Measurements from ENCODE around the gene GLYATL3. TPM values are rescaled to one million over a fixed set of nuclear protein-coding genes. Genes with fewer than 3 reads are reported as not detected.

Gene GLYATL3
- total RNA-seq, 1 donor from 2014 or later: not detected

DNA sequence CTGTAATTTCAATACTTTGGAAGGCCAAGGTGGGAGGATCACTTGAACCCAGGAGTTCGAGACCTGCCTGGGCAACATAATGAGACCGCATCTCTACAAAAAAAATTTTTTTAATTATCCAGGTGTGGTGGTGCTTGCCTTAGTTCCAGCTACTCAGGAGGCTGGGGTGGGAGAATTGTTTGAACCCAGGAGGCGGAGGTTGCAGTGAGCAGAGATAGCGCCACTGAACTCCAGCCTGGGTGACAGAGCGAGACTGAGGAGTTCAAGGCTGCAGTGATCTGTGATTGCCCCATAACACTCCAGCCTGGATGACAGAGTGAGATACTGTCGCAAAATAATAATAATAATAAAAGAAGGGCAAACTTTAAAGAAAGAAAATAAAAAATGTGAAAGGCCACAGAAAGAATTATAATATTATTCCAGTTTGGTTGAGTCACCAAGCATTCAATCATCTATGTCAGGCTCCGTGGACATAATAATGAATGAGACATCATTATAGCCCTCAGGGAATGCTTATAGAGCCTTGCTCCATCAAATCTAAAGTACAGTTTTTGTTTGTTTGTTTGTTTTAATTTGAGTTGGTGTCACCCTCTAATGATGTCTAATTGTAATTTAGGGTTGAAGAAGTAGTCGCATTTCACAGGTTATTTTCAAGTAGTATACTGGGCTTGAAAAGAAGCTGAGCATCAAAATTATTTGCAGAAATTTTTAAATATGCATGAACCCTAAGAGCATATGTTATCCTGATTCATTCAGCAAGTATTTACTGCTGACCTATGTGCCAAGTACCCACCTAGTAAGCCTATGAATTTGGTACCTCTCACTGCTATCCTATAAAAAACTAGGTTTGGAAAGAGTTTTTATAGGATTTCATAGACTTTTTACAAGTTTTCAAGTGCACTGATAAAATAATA, 15.1 kb downstream of the GLYATL3 start:
- no peak for DNase-seq (ENCODE audit: low read depth)

GRCh38 chr6:49515485-49516146, 15.9 kb downstream of the GLYATL3 start:
- no peak for DNase-seq (ENCODE audit: low read depth)

GRCh38 chr6:49516147-49516505, 16.4 kb downstream of the GLYATL3 start:
- DNase-seq (ENCODE audit: low read depth): no peak

- no peak for DNase-seq (ENCODE audit: low read depth)
Measured at GRCh38 chr6:49517919-49518318, 18.2 kb downstream of the GLYATL3 start.

GRCh38 chr6:49519660-49520059, 19.9 kb downstream of the GLYATL3 start:
- no peak for DNase-seq (ENCODE audit: low read depth)

- DNase-seq (ENCODE audit: low read depth): no peak
Measured at GRCh38 chr6:49522710-49523593, 23.2 kb downstream of the GLYATL3 start.

DNA sequence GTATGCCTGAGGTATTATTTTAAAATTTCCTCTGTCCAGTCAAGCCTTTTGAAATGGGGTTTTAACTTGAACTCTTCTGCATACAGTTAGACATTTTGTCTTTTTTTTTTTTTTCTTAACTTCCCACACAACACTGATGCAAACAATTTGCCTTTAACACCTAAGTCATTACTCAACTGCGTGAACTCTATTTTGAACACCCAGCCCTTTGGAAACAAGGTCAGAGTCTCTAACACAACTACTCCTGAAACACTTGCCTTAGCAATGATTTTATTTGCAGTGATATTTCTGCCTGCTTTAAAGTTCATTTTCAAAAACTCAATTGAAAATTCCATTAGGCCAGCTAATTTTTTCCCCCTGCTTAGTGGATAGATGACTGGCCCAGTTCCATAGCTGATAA, 24.2 kb downstream of the GLYATL3 start:
- DNase-seq (ENCODE audit: low read depth): no peak

DNA sequence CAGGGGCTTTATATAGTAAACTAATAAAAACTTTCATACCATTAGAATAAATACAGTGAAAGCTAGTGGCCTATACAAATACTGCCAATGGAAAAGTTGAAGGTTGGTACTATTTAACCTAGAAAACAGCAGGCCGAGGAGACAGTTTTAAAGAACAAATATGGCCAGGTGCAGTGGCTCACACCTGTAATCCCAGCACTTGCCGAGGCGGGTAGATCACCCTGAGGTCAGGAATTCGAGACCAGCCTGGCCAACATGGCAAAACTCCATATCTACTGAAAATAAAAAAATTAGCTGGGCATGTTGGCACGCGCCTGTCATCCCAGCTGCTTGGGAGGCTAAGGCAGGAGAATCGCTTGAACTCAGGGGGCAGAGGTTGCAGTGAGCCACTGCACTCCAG, 24.8 kb downstream of the GLYATL3 start:
- DNase-seq (ENCODE audit: low read depth): no peak

DNA sequence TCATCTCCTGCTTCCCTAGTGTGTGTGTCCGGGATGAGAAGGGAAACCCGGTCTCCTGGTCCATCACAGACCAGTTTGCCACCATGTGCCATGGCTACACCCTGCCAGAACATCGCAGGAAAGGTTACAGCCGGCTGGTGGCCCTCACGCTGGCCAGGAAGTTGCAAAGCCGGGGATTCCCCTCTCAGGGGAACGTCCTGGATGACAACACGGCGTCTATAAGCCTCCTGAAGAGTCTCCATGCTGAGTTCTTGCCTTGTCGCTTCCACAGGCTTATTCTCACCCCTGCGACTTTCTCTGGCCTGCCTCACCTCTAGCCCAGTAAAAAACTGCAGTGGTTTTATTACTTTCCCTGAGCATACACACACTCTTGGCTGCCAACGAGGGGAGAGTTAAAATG, 26.9 kb downstream of the GLYATL3 start:
- DNase-seq (ENCODE audit: low read depth): no peak

GRCh38 chr6:49527320-49527719, 27.6 kb downstream of the GLYATL3 start:
- DNase-seq (ENCODE audit: low read depth): peak; percentile 68

DNA sequence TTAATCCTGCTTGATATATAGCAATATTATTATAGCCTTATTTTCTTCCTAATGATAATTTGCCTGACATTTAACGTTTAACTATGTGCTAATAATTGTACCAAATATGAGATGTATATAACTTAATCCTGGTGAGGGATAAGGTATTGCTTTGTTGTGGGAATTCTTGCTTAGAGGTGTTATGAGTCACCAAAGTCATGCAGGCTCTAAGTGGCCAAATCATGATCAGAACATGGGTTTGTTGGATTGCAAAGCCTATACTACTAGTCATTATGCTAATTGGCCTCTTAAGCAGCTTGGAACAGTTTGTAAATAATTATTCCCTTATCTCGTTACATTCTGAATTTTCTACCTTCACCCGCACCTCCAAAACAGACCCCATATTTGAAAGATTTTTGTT, 28.8 kb downstream of the GLYATL3 start:
- DNase-seq (ENCODE audit: low read depth): peak; percentile 93

- DNase-seq (ENCODE audit: low read depth): no peak
Measured at GRCh38 chr6:49530141-49530776, 30.5 kb downstream of the GLYATL3 start.

DNA sequence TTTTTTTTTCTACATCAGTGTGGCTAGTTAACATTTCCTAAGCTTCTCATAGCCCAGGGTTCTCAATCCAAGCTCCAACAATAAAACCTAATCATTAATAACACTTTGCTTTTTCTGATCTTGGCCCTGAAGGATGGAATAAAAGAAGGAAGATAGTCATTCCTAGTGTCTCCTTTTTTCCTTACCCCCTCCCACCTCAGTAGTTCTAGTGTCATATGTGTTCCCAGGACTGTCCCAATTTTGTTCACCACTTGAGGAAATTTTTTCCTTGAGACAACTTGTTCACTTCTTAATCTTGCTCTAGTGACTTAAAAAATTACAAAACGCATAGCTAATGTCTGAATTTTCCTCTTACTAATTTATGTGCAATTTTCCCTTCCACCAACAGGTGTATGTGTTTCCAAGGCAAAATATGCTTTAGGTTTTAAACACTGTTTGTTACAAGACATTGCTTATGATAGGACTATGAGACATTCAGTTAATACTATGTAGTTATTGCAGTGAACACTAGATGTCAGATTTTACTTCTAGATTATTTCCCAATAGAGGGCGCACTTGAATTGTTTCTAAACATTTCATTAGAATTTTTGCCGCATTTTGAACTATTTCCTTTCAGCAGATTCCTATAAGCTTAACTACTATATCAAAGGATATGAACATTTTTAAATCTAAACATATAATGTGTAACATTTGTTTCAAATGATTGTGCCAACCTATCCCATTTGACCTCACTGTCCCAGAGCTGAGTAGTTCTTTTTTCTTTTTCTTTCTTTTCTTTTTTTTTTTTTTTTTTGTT, 32.2 kb downstream of the GLYATL3 start:
- peak; percentile 79 for DNase-seq (ENCODE audit: low read depth)

- no peak for DNase-seq (ENCODE audit: low read depth)
Measured at GRCh38 chr6:49535795-49536194, 36.1 kb downstream of the GLYATL3 start.

DNA sequence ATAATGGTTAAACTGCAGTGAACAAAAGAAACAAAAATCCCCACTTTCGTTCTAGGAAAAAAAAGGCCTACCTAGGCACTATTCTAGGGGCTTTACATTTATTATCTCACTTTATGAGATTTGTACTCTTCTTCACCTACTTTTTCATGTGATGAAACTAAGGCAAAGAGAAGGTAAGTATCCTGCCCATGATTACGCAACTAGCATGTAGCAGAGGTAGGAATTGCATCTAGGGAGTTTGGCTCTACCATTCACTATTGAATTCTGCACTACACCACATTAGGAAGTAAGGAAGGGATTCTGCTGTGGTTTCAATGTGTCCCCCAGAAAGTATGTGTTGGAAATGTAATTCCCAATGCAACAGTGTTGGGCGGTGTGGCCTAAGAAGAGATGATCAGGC, 39.4 kb downstream of the GLYATL3 start:
- no peak for DNase-seq (ENCODE audit: low read depth)

GRCh38 chr6:49540614-49541013, 40.9 kb downstream of the GLYATL3 start:
- DNase-seq (ENCODE audit: low read depth): no peak

GRCh38 chr6:49541210-49541724, 41.5 kb downstream of the GLYATL3 start:
- peak; percentile 96 for DNase-seq (ENCODE audit: low read depth)

- DNase-seq (ENCODE audit: low read depth): no peak
Measured at GRCh38 chr6:49541936-49542335, 42.2 kb downstream of the GLYATL3 start.

GRCh38 chr6:49543087-49543858, 43.5 kb downstream of the GLYATL3 start:
- DNase-seq (ENCODE audit: low read depth): no peak

- DNase-seq (ENCODE audit: low read depth): no peak
Measured at GRCh38 chr6:49546331-49546730, 46.6 kb downstream of the GLYATL3 start.
